Effector memory CD8-positive, alpha-beta T cell (primary cell): Measurements from ENCODE around the gene EDC4.
A peak's percentile ranks its signal among the peaks of the same experiment; 100 is the strongest.

Source experiments
- ATAC-seq: fragments of 150-1000 bp; cut with Tn5 transposase; replicated peaks from 2 replicates; pipeline ENCODE4 v1.10.0; 2021; ENCODE audit warnings: mild to moderate bottlenecking, moderate library complexity
- DNase-seq, 3 experiments: peaks; one replicate each; pipeline ENCODE4 v3.0.0; 2021
- H3K27ac Mint-ChIP-seq, 2 donors: one replicate each; pipeline ENCODE4 v1.8.0; 2022; ENCODE audit warnings: mild to moderate bottlenecking in 2 of 2, mixed read lengths in 2 of 2, moderate library complexity in 2 of 2
- H3K27me3 Mint-ChIP-seq, 2 donors: one replicate each; pipeline ENCODE4 v1.8.0; 2022; ENCODE audit warnings: mixed read lengths in 2 of 2
- H3K36me3 Mint-ChIP-seq: one replicate; pipeline ENCODE4 v1.8.0; 2022; ENCODE audit warnings: mild to moderate bottlenecking, moderate library complexity, mixed read lengths; ENCODE audit not compliant: insufficient read depth
- H3K4me1 Mint-ChIP-seq, 2 donors: one replicate each; pipeline ENCODE4 v1.8.0; 2022; ENCODE audit warnings: low read depth in 2 of 2, mixed read lengths in 2 of 2
- H3K4me3 Mint-ChIP-seq, 2 donors: one replicate each; pipeline ENCODE4 v1.8.0; 2022; ENCODE audit warnings: mild to moderate bottlenecking in 2 of 2, mixed read lengths in 2 of 2, moderate library complexity in 2 of 2
- H3K9me3 Mint-ChIP-seq, 2 donors: one replicate each; pipeline ENCODE4 v1.8.0; 2022; ENCODE audit warnings: mixed read lengths in 2 of 2

Gene EDC4

DNA sequence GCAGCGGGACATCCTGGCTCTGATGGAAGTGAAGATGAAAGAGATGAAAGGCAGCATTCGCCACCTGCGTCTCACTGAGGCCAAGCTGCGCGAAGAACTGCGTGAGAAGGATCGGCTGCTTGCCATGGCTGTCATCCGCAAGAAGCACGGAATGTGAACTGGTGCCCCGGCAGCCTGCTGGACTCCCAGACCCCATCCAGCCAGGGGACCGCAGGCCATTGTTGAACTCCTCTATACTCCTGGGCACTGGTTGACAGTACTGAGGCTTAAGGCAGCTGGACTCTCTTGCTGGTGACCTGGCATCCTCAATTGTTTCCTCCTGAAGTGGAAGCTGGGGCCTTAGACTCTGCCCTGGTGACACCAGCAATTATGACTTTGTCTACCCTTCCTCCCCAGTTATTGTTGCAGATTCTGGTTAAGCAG is 29.5 kb upstream of the EDC4 start:
- peaks cover 27% of the 10 kb centered on the region for H3K36me3 Mint-ChIP-seq
- H3K27ac Mint-ChIP-seq = peak overlapping the region; percentile 93 to 95
- no peaks in the 10 kb centered on the region for H3K27me3 Mint-ChIP-seq
- H3K4me3 Mint-ChIP-seq = peak overlapping the region; percentile 92 to 96
- no peaks in the 10 kb centered on the region for H3K9me3 Mint-ChIP-seq
- ATAC-seq (no peak), DNase-seq (no peak)
- H3K4me1 Mint-ChIP-seq = peaks cover 38 to 39% of the 10 kb centered on the region in 2 donors

DNA sequence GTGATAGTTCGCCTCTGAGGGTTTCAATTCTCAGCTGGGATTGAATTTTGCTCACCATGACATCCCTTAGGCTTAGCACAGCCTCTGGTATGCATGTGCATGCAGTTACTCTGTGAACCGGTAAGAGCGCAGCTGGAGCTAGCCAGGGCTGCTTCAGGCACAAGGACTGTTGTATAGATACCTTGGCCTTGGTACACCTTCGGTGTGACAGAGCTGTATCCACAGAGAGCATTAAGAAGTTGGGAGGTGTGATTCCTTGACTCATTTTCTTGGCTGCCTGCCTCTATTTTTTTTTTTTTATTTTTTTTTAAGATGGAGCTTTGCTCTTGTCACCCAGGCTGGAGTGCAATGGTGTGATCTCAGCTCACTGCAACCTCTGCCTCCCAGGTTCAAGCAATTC is 28.4 kb upstream of the EDC4 start:
- H3K4me1 Mint-ChIP-seq = peaks cover 38 to 39% of the 10 kb centered on the region in 2 donors
- no peak overlapping the region for H3K27ac Mint-ChIP-seq
- H3K4me3 Mint-ChIP-seq = peak overlapping the region; percentile 85 to 92
- H3K9me3 Mint-ChIP-seq = no peaks in the 10 kb centered on the region
- no peak for ATAC-seq
- no peak for DNase-seq
- H3K36me3 Mint-ChIP-seq = peaks cover 27% of the 10 kb centered on the region
- no peaks in the 10 kb centered on the region for H3K27me3 Mint-ChIP-seq

DNA sequence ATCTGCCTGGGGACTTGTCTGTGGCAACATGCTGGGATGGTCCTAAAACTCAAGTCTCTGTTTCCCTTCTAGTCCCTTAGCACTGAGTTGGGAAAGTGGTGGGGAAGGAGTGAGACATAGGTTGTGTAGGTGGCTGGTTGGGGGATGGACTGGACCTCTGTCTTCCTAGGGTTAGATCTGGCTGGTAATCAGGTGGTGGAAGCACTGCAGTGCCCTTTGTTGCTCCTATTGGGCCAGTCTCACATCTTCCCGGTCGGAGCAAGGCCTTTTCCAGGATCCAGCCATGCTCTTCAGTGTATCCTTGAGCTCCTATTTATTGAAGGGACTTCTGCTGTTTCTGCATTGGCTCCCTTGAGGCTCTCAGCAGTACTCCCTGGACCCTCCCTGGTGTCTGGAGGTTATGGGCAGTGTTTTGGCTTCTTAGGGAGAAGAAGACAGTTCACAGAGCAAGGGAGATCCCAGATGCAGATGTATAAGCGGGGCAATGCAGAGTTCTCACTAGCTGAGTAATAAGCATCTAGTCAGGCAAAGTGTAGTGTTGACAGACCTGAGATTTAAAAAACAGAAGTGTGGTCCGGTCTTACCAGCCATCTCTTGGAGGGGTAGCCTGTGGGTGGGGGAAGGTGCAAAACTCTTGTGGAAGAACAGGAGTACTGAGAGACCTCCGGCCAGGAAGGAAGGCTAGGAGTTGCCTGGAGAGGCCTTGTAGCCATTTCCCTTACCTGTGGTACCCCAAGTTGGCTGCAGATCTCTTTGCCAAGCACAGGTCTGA is 27.4 kb upstream of the EDC4 start:
- ATAC-seq = no peak
- Mint-ChIP-seq H3K9me3 (no peaks in the 10 kb centered on the region), H3K4me3 (peak overlapping the region; percentile 85 to 92), H3K27ac (peak overlapping the region; percentile 72 to 96), H3K4me1 (peaks cover 41 to 45% of the 10 kb centered on the region in 2 donors), H3K36me3 (peaks cover 31% of the 10 kb centered on the region), H3K27me3 (no peaks in the 10 kb centered on the region)
- no peak for DNase-seq

DNA sequence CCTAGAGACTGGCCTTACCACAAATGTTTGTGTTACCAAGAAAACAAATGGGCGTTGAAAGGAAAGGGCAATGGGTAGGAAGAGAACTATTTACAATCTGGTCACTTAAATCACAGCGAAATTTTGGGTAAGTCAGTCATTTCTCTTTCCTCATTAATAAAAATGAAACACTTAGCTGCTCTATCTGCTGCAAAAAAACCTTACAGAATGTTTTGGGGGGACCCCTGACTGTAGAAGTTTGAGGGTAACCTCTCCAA is 26.9 kb upstream of the EDC4 start:
- peaks cover 41 to 45% of the 10 kb centered on the region in 2 donors for H3K4me1 Mint-ChIP-seq
- ATAC-seq = no peak
- no peaks in the 10 kb centered on the region for H3K9me3 Mint-ChIP-seq

DNA sequence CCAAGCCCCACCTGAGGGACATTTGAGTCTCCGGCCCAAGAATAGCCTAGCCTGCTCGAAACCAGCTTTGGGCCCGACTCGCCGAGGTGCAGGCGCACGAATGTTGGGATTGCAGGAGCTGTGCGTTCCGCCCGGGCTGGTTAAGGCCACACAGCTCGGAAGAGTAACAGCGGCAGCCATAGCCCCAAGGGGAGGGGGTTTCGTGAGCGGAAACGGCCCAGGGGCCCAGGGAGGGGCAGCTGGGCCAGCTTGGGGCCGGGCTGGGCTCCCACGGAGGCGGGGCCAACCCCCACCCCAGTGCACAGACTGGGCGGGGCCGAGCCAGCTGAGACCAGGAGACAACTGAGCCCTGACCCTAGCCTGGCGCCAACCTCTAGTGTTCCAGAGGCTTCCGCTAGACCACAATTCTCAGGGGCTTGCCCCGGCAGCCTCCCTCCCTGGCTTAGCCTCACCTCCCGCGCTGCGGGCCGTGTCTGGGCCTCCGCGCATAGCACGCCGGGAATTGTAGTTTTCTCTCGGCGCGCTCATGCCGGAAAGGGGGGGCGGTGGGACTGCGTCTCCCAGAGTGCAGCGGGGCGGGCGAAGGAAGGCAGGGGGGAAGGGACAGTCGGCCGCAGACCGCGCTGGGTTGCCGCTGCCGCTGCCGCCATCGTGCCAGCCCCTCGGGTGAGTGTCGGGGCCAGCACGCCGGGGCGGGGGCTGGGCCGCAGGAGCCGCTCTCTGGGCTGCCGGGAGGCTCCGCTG is 26.4 kb upstream of the EDC4 start, which contains the start of gene NUTF2:
NUTF2 (plus strand) TSS at position 614 of the 744 bp plus-strand sequence. CDS start 18,198 bp downstream, outside the sequence.
- Mint-ChIP-seq H3K4me3 (peak within 1 kb of the TSS; percentile 85 to 92), H3K36me3 (peaks cover 31% of the 10 kb centered on the region), H3K4me1 (peaks cover 39 to 43% of the 10 kb centered on the region in 2 donors), H3K27ac (peak within 1 kb of the TSS; percentile 72 to 96), H3K27me3 (no peaks in the 10 kb centered on the region), H3K9me3 (no peaks in the 10 kb centered on the region)
- ATAC-seq (peak; percentile 67), DNase-seq (peak; percentile 95 to 97 (median 96))

More for the DNA sequence above, 26.9 kb upstream of the EDC4 start:
- H3K4me3 Mint-ChIP-seq = peak overlapping the region; percentile 85 to 92
- H3K27ac Mint-ChIP-seq = peak overlapping the region; percentile 72 to 96
- DNase-seq = no peak
- H3K36me3 Mint-ChIP-seq = peaks cover 31% of the 10 kb centered on the region
- no peaks in the 10 kb centered on the region for H3K27me3 Mint-ChIP-seq

DNA sequence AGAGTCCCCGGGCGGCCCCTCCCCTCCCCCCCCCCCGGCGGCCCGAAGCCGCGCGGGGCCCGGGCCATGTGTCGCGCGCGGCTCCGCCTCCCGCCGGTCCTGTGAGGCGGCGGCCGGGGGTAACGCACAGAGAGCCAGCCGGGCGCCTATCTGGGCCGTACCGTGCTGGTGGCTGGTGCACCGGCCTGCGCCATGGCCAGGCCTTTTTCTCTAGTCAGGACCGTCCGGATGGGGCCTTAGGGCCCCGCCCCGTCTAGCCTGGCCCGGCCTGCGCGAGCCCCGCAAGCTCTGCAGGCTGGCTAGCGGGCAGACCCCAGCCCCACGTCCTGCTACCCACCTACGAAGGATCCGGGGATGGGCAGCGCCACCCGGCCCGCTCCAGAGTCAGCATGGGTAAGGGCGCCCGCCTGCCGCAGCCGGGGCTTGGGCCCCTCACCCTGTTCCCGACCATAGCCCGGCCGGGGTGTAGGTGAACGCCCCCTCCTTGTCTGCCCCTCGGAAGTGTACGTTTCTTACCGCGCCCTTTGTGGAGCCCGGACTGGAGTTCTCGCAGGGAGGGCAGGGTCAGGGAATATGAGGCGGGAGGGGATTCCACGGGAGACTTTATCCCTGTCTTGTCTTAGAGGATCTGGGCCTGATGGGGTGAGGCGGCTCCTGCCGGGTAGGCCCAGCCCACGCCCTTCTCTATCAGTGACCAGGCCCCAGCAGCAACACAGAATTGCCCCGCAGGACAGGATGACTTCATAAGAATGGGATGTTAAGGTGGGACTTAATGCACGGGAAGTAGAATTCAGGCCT is 25.6 kb upstream of the EDC4 start, which contains the start of gene CENPT:
CENPT (minus strand) TSS at position 630 of the 798 bp plus-strand sequence. CDS start 13,834 bp downstream, outside the sequence.
- H3K4me3 Mint-ChIP-seq = peak within 1 kb of the TSS; percentile 85 to 92
- no peaks in the 10 kb centered on the region for H3K9me3 Mint-ChIP-seq
- DNase-seq = no peak
- peak within 1 kb of the TSS in 1 of 2 donors; percentile 96 for H3K27ac Mint-ChIP-seq
- no peaks in the 10 kb centered on the region for H3K27me3 Mint-ChIP-seq
- peaks cover 36 to 38% of the 10 kb centered on the region in 2 donors for H3K4me1 Mint-ChIP-seq
- peaks cover 27% of the 10 kb centered on the region for H3K36me3 Mint-ChIP-seq
- peak; percentile 50 for ATAC-seq

DNA sequence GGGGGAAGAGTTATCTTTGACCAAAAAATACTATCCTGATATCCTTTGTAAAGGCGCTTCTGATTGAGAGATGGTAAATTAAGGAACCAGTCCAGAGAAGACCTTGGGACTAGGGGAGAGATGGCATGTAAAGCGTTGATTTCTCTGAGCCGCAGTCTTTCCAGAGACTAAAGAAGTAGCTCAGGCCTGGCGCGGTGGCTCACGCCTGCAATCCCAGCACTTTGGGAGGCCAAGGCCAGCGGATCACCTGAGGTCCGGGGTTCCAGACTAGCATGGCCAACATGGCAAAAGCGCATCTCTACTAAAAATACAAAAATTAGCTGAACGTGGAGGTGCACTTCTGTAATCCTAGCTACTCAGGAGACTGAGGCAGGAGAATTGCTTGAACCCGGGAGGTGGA is 24.7 kb upstream of the EDC4 start:
- DNase-seq (no peak), ATAC-seq (no peak)
- peak overlapping the region; percentile 85 to 92 for H3K4me3 Mint-ChIP-seq
- no peaks in the 10 kb centered on the region for H3K9me3 Mint-ChIP-seq
- H3K27ac Mint-ChIP-seq = peak overlapping the region in 1 of 2 donors; percentile 96
- no peaks in the 10 kb centered on the region for H3K27me3 Mint-ChIP-seq
- peaks cover 20% of the 10 kb centered on the region for H3K36me3 Mint-ChIP-seq
- H3K4me1 Mint-ChIP-seq = peaks cover 29 to 32% of the 10 kb centered on the region in 2 donors

DNA sequence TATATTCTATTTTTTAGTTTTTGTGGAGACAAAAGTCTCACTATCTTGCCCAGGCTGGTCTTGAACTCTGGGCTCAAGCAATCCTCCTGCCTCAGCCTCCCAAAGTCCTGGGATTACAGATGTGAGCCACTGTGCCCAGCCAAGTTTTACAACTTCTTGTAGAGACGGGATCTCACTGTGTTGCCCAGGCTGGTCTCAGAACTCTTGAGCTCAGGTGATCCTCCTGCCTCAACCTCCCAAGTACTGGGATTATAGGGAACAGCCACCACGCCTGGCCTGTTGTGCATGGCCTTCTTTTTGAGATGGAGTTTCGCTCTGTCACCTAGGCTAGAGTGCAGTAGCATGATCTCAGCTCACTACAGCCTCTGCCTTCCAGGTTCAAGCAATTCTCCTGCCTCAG is 19.2 kb upstream of the EDC4 start:
- H3K4me1 Mint-ChIP-seq = peaks cover 27 to 33% of the 10 kb centered on the region in 2 donors
- no peak for DNase-seq
- H3K9me3 Mint-ChIP-seq = no peaks in the 10 kb centered on the region
- H3K4me3 Mint-ChIP-seq = no peak overlapping the region
- H3K27me3 Mint-ChIP-seq = no peaks in the 10 kb centered on the region
- H3K27ac Mint-ChIP-seq = peak overlapping the region in 1 of 2 donors; percentile 81
- ATAC-seq = no peak
- peaks cover 17% of the 10 kb centered on the region for H3K36me3 Mint-ChIP-seq

DNA sequence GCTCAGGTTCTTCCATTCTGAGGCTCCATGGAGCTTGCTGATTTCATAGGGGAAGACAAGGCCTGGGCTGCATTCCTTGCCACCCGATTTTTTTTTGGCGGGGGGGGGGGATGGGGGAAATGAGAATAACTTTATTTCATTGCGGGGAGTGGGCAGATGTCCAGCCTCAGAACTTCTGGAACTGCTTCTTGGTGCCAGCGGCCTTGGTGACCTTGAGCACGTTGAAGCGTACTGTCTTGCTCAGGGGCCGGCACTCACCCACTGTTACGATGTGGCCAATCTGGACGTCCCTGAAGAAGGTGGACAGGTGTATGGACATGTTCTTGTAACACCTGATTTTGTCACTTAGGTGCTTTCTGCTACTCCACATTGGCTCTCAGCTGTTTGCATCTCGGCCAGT is 17.1 kb upstream of the EDC4 start:
- H3K27me3 Mint-ChIP-seq = no peaks in the 10 kb centered on the region
- peaks cover 25 to 28% of the 10 kb centered on the region in 2 donors for H3K4me1 Mint-ChIP-seq
- H3K36me3 Mint-ChIP-seq = peaks cover 15% of the 10 kb centered on the region
- H3K27ac Mint-ChIP-seq = peak overlapping the region in 1 of 2 donors; percentile 94
- H3K9me3 Mint-ChIP-seq = no peaks in the 10 kb centered on the region
- DNase-seq (no peak), ATAC-seq (no peak)
- no peak overlapping the region for H3K4me3 Mint-ChIP-seq

DNA sequence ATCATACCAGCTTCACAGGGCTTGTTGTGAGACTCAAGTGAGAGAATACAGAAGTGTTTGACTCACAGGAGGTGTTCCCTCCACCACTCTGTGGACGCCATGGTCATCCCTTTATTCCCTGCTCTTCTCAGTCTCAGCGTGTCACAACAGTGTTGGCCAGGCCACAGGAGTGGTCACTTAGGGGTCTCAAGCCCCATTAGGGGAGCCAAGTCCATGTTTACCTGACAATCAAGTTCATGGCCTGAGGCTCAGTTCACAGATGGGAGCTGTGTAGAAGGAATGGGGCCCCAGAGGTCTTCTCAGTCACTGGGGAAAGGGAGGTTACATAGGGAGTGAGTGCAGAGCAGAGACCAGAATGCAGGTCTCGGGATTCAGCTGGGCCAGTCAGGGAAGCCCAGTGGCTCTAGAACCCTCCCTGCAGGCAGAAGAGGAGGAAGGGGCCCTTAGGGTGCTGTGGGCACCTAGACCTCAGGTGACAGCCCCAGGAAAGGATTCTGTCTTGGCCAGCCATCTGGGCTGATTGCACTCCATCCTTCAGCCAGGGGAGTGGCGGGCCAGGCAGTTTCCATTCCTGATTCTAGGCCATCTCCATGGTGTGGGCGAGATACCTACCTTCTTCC is 15.8 kb upstream of the EDC4 start:
- Mint-ChIP-seq H3K4me3 (peak overlapping the region in 1 of 2 donors; percentile 21), H3K4me1 (peaks cover 28 to 32% of the 10 kb centered on the region in 2 donors), H3K9me3 (no peaks in the 10 kb centered on the region)

DNA sequence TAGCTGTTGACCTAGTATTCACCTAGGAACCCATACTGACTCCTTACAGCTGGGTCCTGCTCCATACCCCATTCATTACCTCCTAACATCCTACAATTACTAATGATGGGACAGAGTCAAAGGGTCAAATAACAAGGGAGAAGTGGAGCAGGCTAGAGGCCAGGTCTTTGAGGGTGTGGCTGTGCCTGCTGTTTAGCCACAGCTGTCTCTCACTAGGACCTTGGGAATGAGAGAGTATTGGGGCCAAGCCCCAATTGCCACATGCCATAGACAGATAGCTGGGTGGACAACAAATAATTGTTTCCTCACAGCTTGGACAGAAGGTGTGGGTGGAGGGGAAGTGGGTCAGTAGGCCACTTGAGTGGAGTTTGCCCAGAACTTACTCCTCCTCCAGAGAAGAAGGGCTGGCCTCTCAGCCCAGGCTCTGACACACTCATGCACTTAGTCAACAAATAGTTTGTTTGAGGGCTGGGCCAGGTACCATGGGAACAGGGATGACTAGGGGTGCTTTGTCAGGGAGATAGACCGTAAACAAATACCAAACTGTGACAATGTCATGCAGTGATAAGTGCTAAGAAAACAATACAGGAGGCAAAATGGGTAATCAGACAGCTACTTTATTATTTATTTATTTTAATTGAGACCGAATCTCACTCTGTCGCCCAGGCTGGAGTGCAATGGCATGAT is 15.2 kb upstream of the EDC4 start:
- peak overlapping the region; percentile 21 for H3K4me3 Mint-ChIP-seq
- H3K27ac Mint-ChIP-seq = peak overlapping the region; percentile 88 to 94
- ATAC-seq = peak; percentile 85
- H3K4me1 Mint-ChIP-seq = peaks cover 28 to 32% of the 10 kb centered on the region in 2 donors
- peak in 2 of 3 experiments; percentile 35 to 42 for DNase-seq
- no peaks in the 10 kb centered on the region for H3K27me3 Mint-ChIP-seq
- peaks cover 17% of the 10 kb centered on the region for H3K36me3 Mint-ChIP-seq
- no peaks in the 10 kb centered on the region for H3K9me3 Mint-ChIP-seq

More for the DNA sequence above, 15.8 kb upstream of the EDC4 start:
- Mint-ChIP-seq H3K36me3 (peaks cover 17% of the 10 kb centered on the region), H3K27ac (peak overlapping the region; percentile 88 to 94), H3K27me3 (no peaks in the 10 kb centered on the region)
- ATAC-seq = no peak
- DNase-seq = no peak

DNA sequence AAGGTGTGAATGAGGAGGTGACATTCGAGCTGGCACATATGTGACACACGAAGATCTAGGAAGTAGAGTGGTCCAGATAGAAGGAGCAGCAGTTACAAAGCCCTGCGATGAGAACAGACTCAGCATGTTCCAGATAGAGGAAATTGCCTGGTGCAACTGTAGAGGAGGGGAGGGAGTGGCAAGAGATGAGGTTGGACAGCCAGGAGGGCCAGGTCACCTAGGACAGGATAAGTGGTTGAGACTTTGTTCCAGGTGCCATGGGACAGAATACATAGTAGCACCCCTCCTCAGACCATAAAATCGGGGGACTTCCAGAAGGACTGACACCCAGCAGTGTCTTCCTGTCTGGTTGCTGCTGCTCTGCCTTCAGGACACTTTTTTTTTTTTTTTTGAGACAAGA is 14.4 kb upstream of the EDC4 start:
- peak; percentile 66 for ATAC-seq
- no peak for DNase-seq
- H3K4me3 Mint-ChIP-seq = peak overlapping the region in 1 of 2 donors; percentile 21
- no peaks in the 10 kb centered on the region for H3K9me3 Mint-ChIP-seq
- peaks cover 17% of the 10 kb centered on the region for H3K36me3 Mint-ChIP-seq
- H3K27me3 Mint-ChIP-seq = no peaks in the 10 kb centered on the region
- peak overlapping the region; percentile 88 to 94 for H3K27ac Mint-ChIP-seq
- H3K4me1 Mint-ChIP-seq = peaks cover 28 to 32% of the 10 kb centered on the region in 2 donors
